Muscle of leg (tissue), 11 donors: ENCODE data around the gene SLC24A4. TPM values are rescaled to one million over a fixed set of nuclear protein-coding genes. Genes with fewer than 3 reads are reported as not detected.

Experiments
- DNase-seq: peaks from one replicate; pipeline ENCODE4 v3.0.0; 2013
- H3K27ac ChIP-seq: one replicate; pipeline ENCODE4 v1.5.1; 2013; ENCODE audit warnings: mild to moderate bottlenecking, low read length, control low read depth
- H3K27me3 ChIP-seq: one replicate; pipeline ENCODE4 v1.6.1; 2013; ENCODE audit warnings: low read length; ENCODE audit not compliant: control insufficient read depth, insufficient read depth
- H3K36me3 ChIP-seq: one replicate; pipeline ENCODE4 v1.6.1; 2013; ENCODE audit warnings: low read length; ENCODE audit not compliant: control insufficient read depth, insufficient read depth
- H3K4me1 ChIP-seq: one replicate; pipeline ENCODE4 v1.6.1; 2013; ENCODE audit warnings: low read length; ENCODE audit not compliant: control insufficient read depth, insufficient read depth
- H3K4me3 ChIP-seq: one replicate; pipeline ENCODE4 v1.5.1; 2013; ENCODE audit warnings: low read length, control low read depth
- H3K9me3 ChIP-seq: replicated peaks from 2 replicates; pipeline ENCODE4 v1.6.1; 2013; ENCODE audit warnings: low read depth, low read length; ENCODE audit not compliant: control insufficient read depth
- WGBS: methylation state at CpG from one replicate; pipeline ENCODE4 v1.1.5; 2013; ENCODE audit warnings: missing lambda C conversion rate; ENCODE audit not compliant: insufficient coverage; 5-methylcytosine and 5-hydroxymethylcytosine counted together
- polyA plus RNA-seq, 8 donors: library from polyadenylated mRNA; unstranded; fragments of 120-200 nt; gene quantifications; one replicate each; pipeline versions ENCODE4 v1.2.1 to v1.2.3, GENCODE V29; 2013; ENCODE audit warnings: inconsistent platforms in 1 of 8, low replicate concordance in 1 of 8; ENCODE audit not compliant: insufficient read length in 8 of 8, insufficient read depth in 1 of 8
- total RNA-seq: library from RNA; stranded (reverse); fragments of 120-200 nt; gene quantifications from one replicate; pipeline ENCODE4 v1.2.4, GENCODE V29; 2013

The SLC24A4 gene
- total and polyA plus RNA-seq, 9 donors: 1.8 to 6.6 (median 2.9) TPM

- Histone ChIP-seq H3K36me3 (no peaks in the 10 kb centered on the region), H3K4me1 (peaks cover 38% of the 10 kb centered on the region), H3K4me3 (no peak overlapping the region), H3K27ac (peak overlapping the region; percentile 85), H3K9me3 (no peaks in the 10 kb centered on the region), H3K27me3 (no peaks in the 10 kb centered on the region)
- no peak for DNase-seq
- WGBS: 81% methylated on average over 5 of the region's 6 CpGs
These were observed 137.6 kb downstream of the SLC24A4 start for GRCh38 chr14:92460541-92460915.

- Histone ChIP-seq H3K9me3 (no peaks in the 10 kb centered on the region), H3K4me1 (peaks cover 38% of the 10 kb centered on the region), H3K27me3 (no peaks in the 10 kb centered on the region), H3K4me3 (no peak overlapping the region), H3K27ac (peak overlapping the region; percentile 85), H3K36me3 (no peaks in the 10 kb centered on the region)
- DNase-seq: peak; percentile 73
- WGBS: 27% methylated on average over 10 of the region's 19 CpGs
These were observed 138.1 kb downstream of the SLC24A4 start for GRCh38 chr14:92460916-92461579.

- no peak for DNase-seq
- 88% methylated on average over 3 of the region's 7 CpGs for WGBS
- no peaks in the 10 kb centered on the region for H3K36me3 ChIP-seq
- H3K9me3 ChIP-seq: peaks cover 3% of the 10 kb centered on the region
- no peaks in the 10 kb centered on the region for H3K27me3 ChIP-seq
- H3K4me3 ChIP-seq: no peak overlapping the region
- no peak overlapping the region for H3K27ac ChIP-seq
- H3K4me1 ChIP-seq: peaks cover 33% of the 10 kb centered on the region
These were observed 138.9 kb downstream of the SLC24A4 start for GRCh38 chr14:92461891-92462290.

GRCh38 chr14:92462568-92462967 is 139.6 kb downstream of the SLC24A4 start:
- Histone ChIP-seq H3K36me3 (no peaks in the 10 kb centered on the region), H3K4me1 (peaks cover 32% of the 10 kb centered on the region), H3K27ac (no peak overlapping the region), H3K9me3 (peaks cover 7% of the 10 kb centered on the region), H3K27me3 (no peaks in the 10 kb centered on the region), H3K4me3 (no peak overlapping the region)
- no peak for DNase-seq
- WGBS: no CpG with 5 or more reads among the region's 4 CpGs

- Histone ChIP-seq H3K4me1 (peaks cover 32% of the 10 kb centered on the region), H3K36me3 (no peaks in the 10 kb centered on the region), H3K27ac (no peak overlapping the region), H3K27me3 (no peaks in the 10 kb centered on the region), H3K9me3 (peaks cover 9% of the 10 kb centered on the region), H3K4me3 (no peak overlapping the region)
- no peak for DNase-seq
- 70% methylated on average over 2 of the region's 12 CpGs for WGBS
These were observed 140.2 kb downstream of the SLC24A4 start for GRCh38 chr14:92463141-92463540.

GRCh38 chr14:92464156-92464555 is 141.2 kb downstream of the SLC24A4 start:
- Histone ChIP-seq H3K4me1 (peaks cover 29% of the 10 kb centered on the region), H3K4me3 (no peak overlapping the region), H3K27me3 (no peaks in the 10 kb centered on the region), H3K27ac (no peak overlapping the region), H3K9me3 (peaks cover 11% of the 10 kb centered on the region), H3K36me3 (no peaks in the 10 kb centered on the region)
- 73% methylated on average over 2 of the region's 6 CpGs for WGBS
- no peak for DNase-seq

GRCh38 chr14:92464716-92465115 is 141.8 kb downstream of the SLC24A4 start:
- WGBS: 89% methylated on average over 8 of the region's 9 CpGs
- peaks cover 11% of the 10 kb centered on the region for H3K9me3 ChIP-seq
- DNase-seq: no peak
- no peak overlapping the region for H3K4me3 ChIP-seq
- H3K27ac ChIP-seq: no peak overlapping the region
- no peaks in the 10 kb centered on the region for H3K27me3 ChIP-seq
- H3K36me3 ChIP-seq: no peaks in the 10 kb centered on the region
- H3K4me1 ChIP-seq: peaks cover 23% of the 10 kb centered on the region

- WGBS: 56% methylated on average over 8 of the region's 13 CpGs
- H3K27ac ChIP-seq: no peak overlapping the region
These were observed 142.5 kb downstream of the SLC24A4 start for GRCh38 chr14:92465353-92466055.

GRCh38 chr14:92466059-92466458 is 143.1 kb downstream of the SLC24A4 start:
- DNase-seq: peak; percentile 69
- 83% methylated on average over 2 of the region's 3 CpGs for WGBS
- Histone ChIP-seq H3K27me3 (no peaks in the 10 kb centered on the region), H3K4me1 (peaks cover 10% of the 10 kb centered on the region), H3K36me3 (no peaks in the 10 kb centered on the region), H3K4me3 (no peak overlapping the region), H3K9me3 (peaks cover 11% of the 10 kb centered on the region), H3K27ac (no peak overlapping the region)

More at GRCh38 chr14:92465353-92466055, 142.5 kb downstream of the SLC24A4 start:
- H3K27me3 ChIP-seq: no peaks in the 10 kb centered on the region
- H3K4me1 ChIP-seq: peaks cover 15% of the 10 kb centered on the region
- H3K4me3 ChIP-seq: no peak overlapping the region
- peaks cover 11% of the 10 kb centered on the region for H3K9me3 ChIP-seq
- DNase-seq: no peak
- no peaks in the 10 kb centered on the region for H3K36me3 ChIP-seq

GRCh38 chr14:92469515-92469914 is 146.6 kb downstream of the SLC24A4 start:
- no CpG with 5 or more reads among the region's 2 CpGs for WGBS
- no peaks in the 10 kb centered on the region for H3K36me3 ChIP-seq
- no peak for DNase-seq
- no peaks in the 10 kb centered on the region for H3K4me1 ChIP-seq
- peaks cover 11% of the 10 kb centered on the region for H3K9me3 ChIP-seq
- no peak overlapping the region for H3K27ac ChIP-seq
- no peaks in the 10 kb centered on the region for H3K27me3 ChIP-seq
- no peak overlapping the region for H3K4me3 ChIP-seq
